ENCODE measurements around the gene SNX20. TPM values are rescaled to one million over a fixed set of nuclear protein-coding genes. Genes with fewer than 3 reads are reported as not detected.

Gene SNX20, protein sequence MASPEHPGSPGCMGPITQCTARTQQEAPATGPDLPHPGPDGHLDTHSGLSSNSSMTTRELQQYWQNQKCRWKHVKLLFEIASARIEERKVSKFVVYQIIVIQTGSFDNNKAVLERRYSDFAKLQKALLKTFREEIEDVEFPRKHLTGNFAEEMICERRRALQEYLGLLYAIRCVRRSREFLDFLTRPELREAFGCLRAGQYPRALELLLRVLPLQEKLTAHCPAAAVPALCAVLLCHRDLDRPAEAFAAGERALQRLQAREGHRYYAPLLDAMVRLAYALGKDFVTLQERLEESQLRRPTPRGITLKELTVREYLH
- total RNA-seq (2014; rRNA removed; shearing (Covaris generic)): not detected in 2 replicates

DNA sequence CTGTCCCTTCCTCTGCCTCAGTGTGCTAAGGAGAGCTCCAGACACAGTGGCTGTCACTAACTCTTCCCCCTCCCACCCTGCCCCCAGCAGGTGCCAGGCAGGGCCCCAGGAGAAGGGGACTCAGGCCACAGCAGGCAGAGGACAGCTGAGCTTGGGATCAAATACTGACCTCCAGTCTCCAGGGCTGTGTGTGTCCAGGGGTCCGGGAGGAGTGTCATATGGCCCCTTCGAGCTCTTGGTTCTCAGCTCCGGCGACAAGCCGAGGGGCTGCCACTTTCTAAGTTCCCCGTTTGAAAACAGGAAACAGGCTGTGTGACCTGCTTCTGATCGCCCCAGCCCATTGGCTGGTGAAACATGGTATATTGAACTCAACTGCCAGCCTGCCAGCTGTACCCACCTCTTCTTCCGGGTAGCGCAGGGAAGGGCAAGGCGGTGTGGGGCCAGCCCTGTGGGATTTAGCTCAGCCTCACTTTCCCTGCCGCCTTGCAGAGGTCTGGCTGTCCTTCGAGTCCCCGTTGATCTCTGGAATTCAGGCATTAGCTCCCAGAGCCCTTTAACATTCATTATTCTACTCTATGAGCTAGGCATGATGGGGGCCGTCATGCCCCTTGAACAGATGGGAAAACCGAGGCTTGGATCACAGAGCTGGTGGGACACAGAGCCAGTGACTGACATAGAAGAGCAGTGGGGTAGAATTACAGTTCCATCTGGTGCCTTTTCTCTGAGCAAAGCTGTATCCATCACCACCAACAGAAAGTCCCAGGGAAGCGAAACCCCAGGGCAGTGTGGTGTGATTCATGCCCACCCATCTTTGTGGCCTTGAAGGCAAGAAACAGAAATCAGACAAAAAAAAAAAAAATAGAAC is at the start of gene SNX20:
TSS of gene SNX20 (minus strand) at position 292 of the 865 bp plus-strand sequence. CDS start 3,786 bp downstream, outside the sequence.
- no peak for DNase-seq (ENCODE audit: low read depth)

DNA sequence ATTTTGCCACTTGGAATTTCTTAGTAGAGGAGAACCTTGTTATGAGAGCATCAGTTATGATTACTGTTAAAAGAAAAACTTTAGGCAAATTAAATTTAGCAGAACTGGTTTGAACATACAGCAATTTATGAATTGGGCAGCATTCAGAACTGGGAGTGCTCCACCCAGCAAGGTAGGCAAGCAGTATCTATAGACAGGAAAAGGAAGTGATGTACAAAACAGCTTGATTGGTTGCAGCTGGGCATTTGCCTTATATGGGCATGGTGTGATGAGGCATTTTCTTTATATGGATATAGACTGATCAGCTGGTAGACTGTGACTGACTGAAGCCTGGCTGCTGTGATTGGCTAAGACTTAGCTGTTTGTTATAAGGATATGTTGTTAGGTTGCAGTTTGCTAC is 43.2 kb upstream of the SNX20 start:
- DNase-seq (ENCODE audit: low read depth): no peak

DNA sequence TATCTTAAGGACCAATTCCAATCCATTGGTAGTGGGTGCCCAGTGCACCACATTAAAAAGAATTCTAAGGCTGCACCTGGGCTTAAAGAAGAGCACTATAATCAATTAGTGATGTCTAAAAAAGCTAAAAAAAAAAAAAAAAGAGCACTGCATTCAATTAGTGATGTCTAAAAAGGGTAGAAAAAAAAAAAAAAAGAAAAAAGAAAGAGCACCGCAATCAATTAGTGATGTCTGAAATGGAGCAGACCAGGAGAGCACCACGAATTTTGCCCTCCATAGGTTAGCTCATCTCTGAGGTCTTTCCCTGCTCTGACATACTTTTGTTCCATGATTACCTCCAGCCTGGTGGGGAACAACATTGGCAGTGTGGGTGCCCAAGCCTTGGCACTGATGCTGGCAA is 41.8 kb upstream of the SNX20 start:
- DNase-seq (ENCODE audit: low read depth): no peak

DNA sequence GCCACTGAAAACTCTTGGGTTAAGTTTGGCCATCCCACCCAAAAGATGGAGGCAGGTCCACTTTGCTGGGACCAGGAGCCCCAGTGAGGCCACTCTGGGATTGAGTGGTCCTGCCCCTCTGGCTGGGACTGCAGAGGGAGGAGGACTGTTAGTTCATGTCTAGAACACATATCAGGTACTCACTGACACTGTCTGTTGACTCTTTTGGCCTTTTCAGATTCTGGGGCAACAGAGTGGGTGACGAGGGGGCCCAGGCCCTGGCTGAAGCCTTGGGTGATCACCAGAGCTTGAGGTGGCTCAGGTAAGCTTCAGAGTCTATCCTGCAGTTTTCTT is 41.3 kb upstream of the SNX20 start:
- no peak for DNase-seq (ENCODE audit: low read depth)

DNA sequence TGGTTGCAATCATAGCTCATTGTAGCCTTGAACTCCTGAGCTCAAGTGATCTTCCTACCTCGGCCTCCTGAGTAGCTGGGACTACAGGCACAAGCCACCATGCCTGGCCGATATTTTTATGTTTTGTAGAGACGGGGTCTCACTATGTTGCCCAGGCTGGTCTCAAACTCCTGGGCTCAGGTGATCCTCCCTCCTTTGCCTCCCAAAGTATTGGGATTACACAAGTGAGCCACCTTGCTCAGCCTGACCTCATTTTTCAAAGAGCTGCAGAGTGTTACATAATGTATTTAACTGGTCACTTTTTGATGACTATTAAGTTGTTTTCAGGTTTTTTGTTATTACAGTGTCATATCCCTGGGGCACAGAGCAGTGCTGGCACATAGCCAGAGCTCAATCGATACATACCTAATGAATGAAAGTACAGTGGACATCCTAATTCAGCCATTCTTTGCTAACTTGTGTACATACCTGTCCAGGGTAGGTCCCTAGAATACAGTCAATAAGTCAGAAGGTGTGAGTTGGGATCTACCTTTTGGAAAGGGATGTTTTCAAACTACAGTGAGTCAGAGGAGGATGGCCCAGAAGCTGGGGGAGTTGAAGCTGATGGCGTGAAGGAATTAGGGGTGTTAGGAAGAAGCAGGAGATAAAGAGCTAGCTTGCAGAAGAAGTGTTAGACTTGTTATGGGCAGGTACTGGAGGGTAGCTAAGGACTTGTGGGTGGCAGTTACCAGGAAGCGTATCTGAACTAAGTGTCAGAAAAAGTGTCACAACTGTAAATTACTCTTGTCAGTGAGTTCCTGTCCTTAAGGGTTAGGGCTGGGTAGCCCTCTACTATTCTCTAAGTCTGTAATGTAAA is 40.7 kb upstream of the SNX20 start:
- no peak for DNase-seq (ENCODE audit: low read depth)

DNA sequence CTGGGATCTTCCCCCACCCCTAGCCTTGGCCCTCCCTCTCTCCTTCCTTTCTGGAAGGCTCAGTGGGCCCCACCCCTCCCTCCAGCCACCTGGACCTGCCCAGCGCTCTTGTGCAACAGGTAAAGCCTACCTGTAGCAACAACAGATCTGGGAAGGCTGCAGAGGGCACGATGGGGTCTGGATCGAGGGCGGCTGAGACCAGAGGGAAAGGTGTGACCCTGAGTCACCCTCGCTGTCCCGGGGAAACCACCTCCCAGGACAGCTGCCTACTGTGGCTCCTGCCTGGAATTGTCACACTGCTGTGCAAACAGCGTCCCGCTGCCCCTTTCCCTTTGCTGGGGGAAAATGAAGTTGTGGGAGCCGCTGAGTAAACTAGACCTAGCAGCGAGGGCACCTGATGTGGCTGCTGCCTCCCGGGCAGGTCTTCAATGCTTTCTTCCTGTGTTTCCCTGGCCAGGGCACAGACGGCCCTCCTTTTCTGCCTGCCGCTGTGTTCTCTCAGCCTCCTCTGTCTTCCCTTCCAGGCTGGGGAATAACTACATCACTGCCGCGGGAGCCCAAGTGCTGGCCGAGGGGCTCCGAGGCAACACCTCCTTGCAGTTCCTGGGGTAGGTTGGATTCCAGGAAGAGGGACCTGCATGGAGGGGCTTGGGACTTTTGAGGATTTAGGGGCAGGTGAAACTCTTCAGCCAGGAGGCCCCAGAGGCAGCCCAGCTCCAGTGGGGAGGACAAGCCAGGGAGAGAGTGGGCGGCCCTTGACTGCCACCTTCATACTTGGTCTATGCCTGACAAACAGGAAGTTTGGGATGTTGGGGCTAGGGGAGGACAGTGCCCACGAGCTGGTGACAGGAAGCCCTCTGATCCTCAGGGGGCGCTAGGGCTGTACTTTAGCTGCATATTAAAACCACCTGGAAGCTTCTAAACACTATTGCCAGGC is 38.6 kb upstream of the SNX20 start:
- DNase-seq (ENCODE audit: low read depth): no peak

DNA sequence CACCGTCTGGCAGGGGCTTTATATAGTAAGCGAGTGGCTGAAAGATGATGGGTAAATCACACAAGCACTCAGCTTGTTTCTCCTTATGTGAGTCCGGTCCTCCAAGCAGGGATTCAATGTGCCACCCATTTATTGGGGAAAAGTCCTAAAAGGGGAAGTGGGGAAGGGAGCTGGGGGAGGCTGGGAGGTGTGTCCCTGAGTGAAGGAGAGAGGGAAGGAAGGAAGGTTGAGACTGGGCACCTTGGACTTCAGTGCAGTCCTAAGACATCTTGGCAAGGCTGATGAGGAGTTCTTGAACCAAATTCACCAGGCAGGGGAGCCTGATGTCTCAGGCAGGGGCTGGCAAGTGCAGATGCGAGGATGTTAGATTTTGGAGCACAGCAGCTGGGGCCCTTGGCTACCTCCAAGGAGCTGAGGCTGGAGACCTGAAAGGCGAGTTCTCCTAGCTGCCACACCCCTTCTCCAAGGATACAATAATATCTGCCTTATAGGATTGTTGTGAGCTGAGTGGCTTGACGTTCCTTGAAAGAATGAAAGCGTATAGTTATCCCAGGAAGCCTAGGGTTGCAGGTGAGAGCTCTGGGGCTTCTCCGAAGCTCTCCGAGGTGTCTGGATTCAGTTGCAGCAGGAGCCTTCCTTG is 37.8 kb upstream of the SNX20 start:
- no peak for DNase-seq (ENCODE audit: low read depth)

DNA sequence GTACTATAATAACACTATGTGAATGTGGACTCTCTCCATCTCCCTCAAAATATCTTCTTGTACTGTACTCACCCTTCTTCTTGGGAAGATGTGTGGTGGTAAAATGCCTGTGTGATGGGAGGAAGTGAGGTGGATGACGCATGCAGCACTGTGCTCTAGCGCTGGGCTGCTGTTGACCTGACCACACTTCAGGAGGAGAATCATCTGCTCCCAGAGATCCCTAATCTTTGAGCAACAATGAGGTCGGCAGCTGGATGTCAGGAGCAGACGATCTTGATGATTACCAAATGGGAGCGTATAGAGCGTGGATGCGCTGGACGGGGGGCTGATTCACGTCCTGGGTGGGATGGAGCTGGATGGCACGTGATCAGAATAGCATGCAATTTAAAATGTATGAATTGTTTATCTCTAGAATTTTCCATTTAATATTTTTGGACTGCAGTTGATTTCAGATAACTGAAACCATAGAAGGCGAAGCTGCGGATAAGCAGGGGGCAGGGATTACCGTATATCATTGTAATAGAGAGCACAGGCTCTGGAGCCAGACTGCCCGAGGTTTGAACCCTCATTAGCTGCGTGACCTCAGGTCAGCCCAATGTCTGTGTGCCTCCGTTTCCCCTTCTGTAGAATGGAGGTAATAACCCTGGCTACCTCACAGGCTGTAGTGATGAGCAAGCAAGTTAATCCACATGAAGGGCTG is 37.1 kb upstream of the SNX20 start:
- peak; percentile 31 for DNase-seq (ENCODE audit: low read depth)

DNA sequence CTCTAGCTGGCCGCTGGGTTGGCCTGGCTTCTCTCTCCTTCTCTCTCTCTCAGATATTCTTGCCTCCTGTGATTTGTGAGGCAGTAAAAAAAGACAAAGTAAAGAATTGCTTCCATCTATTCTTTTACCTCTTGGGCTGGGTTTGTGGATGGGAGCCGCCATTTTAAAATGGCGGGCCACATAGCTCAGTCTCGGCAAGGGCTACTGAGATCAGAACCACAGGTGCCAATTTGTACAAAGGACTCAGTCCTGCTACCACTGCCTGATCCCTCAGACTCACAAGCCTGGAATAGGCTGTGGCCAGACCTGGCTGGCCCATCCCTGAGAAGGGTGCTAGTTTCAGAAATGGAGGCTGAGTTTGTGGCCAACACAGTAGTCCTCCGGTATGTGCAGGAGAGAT is 36.4 kb upstream of the SNX20 start:
- DNase-seq (ENCODE audit: low read depth): no peak

DNA sequence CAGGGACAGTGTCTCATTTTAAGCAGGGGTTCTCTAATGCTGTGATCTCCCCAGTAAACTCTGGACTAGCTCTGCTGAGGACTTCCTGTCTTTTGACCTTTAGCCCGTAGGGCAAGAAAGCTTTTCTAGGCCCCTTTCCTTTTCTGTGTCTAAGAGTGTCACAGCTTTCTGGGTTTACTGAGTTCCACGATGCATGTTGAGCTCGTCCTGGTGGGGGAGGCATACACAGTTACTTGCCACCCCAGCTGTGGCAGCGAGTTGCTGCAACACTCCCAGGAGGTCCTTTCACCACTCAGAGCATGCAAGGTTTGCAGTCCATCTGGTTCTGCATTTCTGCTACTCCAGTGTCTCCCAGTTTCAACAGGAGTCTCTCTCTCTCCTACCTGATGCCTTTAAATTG is 36.0 kb upstream of the SNX20 start:
- no peak for DNase-seq (ENCODE audit: low read depth)

DNA sequence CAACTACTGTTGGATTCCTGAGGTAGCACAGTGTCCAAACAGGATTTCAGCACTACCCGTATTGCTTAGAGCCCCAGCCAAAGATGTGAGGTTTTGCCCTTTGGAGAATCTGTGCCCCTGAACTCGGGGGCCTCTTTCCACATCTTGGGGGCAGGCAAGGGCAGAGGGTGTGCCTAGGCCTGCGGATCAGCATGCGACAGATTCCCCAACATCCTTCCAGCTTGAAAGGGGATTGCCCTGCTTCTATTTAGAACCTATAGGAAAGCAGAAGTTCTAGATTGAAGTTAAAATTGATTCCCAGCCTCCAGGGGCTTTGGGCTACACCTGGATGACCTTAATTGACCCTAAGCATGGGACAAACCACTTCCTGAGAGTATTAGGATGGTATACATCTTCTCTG is 31.8 kb upstream of the SNX20 start:
- no peak for DNase-seq (ENCODE audit: low read depth)

DNA sequence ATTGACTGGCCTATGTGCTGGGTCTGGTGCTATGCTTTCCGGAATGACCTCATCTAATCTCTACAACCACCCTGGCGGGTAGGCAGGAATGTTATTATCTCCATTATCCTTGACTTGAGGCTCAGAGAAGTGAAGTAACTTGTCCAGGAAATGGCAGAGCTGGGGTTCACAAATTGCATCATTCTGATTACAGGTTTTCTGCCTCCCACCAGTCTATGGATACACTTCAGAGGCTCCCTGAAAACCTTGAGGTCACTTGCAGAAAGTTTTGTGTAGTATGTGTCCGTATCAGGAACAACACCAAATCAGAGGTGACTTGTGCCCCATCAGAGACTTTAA is 31.4 kb upstream of the SNX20 start:
- peak; percentile 61 for DNase-seq (ENCODE audit: low read depth)

DNA sequence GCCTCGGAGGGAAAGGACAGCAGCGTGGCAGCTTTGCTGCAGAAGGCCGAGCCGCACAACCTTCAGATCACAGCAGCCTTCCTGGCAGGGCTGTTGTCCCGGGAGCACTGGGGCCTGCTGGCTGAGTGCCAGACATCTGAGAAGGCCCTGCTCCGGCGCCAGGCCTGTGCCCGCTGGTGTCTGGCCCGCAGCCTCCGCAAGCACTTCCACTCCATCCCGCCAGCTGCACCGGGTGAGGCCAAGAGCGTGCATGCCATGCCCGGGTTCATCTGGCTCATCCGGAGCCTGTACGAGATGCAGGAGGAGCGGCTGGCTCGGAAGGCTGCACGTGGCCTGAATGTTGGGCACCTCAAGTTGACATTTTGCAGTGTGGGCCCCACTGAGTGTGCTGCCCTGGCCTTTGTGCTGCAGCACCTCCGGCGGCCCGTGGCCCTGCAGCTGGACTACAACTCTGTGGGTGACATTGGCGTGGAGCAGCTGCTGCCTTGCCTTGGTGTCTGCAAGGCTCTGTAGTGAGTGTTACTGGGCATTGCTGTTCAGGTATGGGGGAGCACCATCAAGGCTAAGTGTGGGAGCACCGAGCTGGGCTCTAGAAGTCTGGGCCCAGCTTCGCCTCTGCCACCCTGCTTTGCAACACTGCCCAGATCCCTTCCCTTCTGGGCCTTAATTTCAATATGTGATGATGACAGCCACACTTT is 30.9 kb upstream of the SNX20 start:
- no peak for DNase-seq (ENCODE audit: low read depth)

DNA sequence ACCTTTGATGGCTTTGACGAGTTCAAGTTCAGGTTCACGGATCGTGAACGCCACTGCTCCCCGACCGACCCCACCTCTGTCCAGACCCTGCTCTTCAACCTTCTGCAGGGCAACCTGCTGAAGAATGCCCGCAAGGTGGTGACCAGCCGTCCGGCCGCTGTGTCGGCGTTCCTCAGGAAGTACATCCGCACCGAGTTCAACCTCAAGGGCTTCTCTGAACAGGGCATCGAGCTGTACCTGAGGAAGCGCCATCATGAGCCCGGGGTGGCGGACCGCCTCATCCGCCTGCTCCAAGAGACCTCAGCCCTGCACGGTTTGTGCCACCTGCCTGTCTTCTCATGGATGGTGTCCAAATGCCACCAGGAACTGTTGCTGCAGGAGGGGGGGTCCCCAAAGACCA is 29.9 kb upstream of the SNX20 start:
- DNase-seq (ENCODE audit: low read depth): no peak

DNA sequence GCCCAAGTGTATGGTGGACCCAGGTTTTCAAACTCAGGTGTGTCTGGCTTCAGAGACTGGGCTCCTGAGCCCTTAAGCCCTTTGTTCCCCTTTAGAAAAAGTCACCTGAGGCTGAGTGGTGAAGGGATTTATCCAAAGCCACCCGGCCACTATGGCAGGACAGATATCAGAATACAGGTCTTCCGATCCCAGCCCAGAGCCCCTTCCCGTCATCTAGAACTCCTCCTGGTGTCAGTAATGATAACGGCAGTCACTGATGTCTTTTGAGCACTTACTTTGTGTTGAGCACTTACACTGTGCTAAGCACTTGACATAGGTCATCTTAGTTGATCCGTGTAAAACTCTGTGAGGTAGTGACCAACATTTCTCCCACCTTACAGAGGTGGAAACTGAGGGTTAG is 28.9 kb upstream of the SNX20 start:
- no peak for DNase-seq (ENCODE audit: low read depth)

DNA sequence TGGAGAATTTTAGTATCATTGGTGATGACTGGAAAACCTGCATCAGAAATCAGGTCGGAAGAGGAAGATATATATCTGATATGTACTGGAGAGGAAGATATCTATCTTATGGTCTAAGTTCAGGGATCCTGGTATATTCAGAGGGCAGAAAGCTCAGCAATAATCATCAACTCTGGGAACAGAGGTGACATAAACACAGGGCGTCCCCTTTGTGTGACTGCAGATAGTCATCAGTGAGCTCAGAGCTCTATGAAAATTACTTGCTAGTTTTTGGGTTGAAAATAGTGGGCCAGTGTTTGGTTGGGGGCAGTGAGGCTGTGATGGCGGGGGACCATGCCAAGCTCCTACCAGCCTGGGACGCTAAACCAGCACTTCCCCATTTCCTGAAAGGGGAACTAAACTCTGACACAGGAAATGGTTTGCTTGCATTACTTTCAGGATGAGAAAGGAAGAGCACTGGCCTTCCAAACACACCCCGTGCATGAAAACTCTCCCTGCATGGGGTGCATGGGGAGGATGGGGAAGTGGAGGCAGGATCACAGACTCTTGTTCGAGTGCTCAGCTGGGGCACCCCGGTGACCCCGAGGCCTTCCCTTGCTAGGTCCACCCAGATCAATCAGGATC is 28.1 kb upstream of the SNX20 start:
- DNase-seq (ENCODE audit: low read depth): no peak

DNA sequence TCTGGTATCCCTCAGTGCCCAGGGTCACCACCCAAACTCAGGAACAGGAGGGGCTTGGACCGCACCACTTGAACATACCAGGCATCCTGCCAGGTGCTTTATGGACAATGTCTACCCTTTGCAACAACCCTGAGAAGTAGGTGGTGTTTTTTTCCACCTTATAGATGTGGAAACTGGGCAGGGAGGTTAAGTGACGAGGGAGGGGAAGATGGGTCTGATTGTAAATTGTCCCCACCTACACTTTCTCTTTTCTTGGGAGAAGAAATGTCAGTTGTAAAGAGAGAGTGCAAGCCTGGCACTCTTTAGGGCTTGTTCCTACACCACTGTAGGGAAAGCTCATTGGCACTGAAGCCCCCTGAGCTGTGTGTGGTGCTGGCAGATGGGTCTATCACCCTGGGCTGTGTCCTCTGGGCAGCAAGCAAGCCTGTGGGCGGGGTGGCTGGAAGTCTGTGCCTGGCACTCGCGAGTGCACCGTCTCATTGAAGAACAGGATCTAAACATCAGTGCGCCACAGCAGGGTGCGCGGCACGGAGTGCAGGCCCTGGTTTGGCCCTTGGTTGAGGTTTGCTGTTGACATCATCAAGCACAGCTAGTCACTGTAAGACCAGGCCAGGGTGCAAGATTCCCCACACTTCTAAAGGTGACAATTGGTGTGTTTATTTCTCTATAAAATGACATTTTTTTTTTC is 27.4 kb upstream of the SNX20 start:
- DNase-seq (ENCODE audit: low read depth): no peak

DNA sequence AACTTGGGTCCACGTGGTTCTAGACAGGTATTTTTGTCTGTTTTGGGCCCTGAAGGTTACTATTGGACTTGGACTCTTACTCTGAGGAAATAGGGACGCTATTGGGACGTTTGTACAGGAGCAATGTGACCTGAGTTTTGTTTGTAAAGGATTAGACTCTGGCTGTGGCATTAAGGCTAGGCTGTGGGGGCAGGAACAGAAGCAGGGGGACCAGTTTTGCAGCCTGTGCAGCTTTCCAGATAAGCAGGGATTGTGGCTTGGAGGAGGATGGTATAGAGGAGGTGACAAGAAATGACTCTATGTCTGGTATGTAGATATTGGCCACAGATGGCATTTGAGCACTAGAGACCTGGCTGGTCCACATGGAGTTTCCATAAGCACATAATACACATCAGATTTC is 25.1 kb upstream of the SNX20 start:
- no peak for DNase-seq (ENCODE audit: low read depth)
